Amygdala (tissue), 56 donors: Measurements from ENCODE around the gene C2CD4C.
A peak's percentile ranks its signal among the peaks of the same experiment; 100 is the strongest.
"Not testable (repeated sequence)": the region's sequence is repeated elsewhere in the genome, so short reads cannot be mapped to it uniquely, and the experiment has no call there.

Source experiments
- DNase-seq, 56 donors: peaks; one replicate each; lab custom pipeline; 2025; lab: John Stamatoyannopoulos, UW

The C2CD4C gene

DNA sequence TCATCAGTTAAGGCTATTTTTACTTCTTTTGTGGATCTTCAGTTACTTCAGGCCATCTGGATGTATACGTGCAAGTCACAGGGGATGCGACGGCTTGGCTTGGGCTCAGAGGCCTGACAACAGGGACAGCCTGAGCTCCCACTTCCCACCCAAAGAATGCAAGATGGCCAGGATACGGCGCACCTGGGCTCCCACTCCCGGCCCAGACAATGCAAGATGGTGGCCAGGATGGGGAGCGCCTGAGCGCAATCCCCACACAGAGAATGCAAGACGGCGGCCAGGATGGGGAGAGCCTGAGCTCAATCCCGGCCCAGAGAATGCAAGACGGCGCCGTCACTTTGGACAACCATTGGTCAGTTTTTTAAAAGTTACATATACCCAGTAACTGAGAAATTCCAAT lies 39.1 kb downstream of the C2CD4C start:
- DNase-seq, result no peak

DNA sequence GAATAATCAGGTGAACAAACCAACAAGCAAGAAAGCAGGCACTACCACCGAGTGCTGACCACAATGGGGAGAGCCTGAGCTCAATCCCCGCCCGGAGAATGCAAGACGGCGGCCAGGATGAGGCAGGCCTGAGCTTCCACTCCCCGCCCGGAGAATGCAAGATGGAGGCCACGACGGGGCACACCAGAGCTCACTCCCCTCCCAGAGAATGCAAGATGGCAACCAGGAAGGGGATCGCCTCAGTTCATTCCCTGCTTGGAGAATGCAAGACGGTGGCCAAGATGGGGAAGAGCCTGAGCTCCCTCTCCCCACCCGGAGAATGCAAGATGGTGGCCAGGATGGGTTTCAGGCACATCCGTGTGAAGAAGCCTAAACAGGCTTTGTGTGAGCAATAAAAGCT lies 39.7 kb downstream of the C2CD4C start:
- DNase-seq, result no peak

DNA sequence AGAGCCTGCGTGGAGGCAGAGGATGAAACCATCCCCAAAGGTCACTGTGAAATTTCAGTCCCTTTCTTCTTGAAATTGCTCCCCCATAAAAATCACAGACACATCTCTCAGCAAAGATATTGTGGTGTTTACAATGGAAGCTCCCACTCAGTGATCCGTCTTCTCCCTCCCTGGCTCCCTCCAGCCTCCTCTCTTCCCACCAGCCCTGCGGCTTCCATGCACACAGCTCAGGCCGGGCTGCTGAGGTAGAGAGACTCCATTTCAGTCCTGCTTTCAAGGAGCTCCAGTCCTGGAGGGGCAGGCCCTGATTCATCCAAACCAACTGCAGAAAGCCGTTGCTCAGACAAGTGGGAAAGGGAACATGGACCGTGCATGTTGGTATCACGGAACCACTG lies 40.3 kb downstream of the C2CD4C start:
- DNase-seq, result peak in 7 of 56 donors; percentile 30 to 76 (median 43)

DNA sequence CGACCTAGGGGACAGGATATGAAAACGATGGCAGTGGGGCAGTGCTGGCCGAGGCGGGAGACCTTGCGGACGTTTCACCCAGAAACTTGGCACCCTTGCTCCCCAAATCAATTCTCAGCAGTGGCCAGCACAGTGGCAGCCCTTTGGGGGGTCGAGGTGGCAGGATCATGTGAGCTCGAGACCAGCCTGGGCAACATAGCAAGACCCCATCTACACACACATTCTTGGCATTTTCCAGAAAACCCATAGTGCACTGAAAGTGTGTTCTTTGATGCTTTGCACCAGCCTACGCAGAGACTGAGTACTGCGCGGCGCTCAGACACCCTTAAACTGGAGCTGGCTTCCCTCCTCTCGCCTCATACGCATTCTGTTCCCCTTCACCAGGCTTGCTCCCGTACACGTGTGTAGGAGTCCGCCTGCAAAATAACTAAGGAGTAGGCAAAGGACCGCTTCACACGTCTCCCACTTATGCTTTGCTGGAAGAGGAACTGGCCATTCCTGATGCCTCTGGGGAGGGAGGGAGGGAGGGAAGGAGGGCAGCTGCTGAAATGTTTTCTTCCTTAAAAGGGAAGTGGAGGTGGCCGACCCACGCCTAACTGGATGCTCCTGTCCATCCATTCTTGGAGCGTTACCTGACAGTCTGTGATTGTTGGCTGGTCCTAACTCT lies 40.9 kb downstream of the C2CD4C start:
- DNase-seq, result peak in 28 of 56 donors; percentile 7 to 85 (median 46)

DNA sequence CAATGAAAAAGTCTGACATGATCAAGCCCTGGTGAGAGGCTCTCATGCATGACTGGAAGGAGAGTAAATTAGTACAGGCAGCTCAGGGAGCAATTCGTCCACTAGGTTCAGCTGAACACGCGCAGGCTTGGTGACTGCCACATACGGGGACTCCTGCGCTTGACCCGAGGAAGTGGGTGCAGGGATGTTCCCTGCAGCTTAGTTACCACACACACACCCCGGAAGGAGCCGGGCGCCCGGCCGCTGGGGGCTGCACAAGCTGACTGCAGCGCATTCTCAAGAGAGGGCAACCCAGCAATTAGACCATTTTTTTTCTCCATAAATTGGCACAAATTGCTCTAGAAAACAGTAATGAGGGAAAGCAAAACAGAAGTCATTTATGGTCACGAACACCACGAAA lies 41.4 kb downstream of the C2CD4C start:
- no peak for DNase-seq

DNA sequence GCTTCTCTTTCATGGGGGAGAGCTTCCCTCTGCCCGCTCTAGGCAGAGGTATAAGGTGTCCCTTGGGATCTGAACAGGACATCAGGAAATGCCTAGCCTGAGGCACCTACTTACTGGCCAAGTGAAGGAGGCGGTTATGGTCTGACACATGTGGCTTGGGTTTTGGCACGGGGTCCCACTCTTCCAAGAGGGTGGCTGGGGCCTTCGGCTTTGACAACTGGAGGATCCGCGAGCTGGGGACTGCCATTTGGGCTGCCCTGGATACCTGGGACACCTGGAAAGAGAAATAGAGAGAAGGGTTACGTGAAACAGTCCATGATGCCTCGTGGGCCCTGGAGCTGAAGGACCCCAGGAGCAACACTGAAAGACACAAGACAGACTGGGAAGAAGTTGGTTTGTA lies 42.0 kb downstream of the C2CD4C start:
- DNase-seq, result no peak

DNA sequence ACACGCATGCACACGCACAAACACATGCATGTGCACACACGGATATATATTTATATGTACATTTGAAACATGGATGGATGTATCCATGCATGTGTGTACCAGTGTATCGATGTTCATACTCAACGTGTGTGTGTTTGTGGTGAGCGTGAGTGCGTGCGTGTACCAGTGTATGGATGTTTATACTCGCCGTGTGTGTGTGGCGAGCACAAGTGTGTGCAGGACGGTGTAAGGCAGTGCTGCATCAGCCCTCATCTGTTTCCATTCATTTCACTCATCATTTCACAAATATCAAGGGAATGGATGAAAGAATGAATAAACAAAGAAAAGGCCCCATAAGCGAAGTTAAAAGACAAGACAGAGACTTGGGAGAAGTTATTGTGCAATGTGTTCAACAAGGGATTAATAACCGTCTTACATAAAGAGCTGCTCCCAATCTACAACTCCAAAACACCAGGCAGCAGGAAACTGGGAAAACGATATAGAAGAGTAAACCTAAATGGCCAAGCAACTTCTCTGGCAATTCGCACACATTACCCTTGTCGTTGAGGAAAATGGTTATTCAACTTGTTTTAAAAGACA lies 42.7 kb downstream of the C2CD4C start:
- no peak for DNase-seq

DNA sequence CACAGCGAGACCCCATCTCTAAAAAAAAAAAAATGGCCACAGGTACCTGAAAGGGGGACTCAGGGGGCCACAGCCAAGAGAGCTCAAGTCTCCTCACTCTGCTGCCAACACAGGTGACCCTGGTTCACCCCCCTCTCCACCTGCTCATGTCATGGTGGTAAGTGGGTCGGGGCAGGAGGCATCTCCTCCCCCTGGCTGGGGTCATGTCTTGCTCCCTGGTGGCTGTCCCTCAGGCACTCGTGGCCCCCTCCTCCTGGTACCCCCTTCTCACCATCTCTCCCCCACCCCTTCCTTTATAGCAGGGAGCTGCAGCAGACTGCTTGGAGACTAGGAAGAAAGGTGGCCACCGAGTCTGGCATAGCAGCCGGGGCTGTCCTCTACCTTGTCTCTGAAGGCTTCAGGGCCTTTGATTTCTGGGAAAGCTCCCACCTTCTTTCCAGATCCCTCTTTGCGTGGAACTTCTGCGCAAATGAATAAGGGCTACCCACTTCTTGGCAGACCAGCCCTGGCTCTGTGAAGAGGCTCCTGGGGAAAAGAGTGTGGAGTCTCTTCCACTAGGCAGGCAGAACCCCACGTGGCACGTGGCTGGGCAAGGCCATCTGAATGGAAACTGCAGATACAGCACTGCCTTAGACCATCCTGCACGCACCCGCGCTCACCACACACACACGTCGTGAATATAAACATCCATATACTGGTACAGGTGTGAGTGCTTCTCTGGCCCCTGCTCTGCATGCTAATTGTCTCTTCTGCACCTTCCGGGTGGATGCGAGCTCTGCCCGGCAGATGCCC lies 44.3 kb downstream of the C2CD4C start:
- no peak for DNase-seq

DNA sequence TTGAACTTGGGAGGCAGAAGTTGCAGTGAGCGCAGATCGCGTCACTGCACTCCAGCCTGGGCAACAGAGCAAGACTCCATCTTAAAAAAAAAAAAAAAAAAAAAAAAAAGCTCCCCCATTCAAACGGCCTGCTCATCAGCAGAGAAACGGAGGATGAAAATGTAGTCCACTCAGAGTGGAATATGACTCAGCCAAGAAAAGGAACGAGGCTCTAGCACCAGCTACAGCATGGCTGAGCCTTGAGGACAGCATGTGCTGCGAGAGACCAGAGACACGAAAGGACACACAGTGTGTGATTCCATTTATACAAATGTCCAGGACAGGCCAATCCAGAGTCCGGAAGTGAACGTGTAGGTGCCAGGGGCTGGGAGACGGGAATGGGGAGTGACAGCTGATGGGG lies 46.3 kb downstream of the C2CD4C start:
- DNase-seq, result no peak

DNA sequence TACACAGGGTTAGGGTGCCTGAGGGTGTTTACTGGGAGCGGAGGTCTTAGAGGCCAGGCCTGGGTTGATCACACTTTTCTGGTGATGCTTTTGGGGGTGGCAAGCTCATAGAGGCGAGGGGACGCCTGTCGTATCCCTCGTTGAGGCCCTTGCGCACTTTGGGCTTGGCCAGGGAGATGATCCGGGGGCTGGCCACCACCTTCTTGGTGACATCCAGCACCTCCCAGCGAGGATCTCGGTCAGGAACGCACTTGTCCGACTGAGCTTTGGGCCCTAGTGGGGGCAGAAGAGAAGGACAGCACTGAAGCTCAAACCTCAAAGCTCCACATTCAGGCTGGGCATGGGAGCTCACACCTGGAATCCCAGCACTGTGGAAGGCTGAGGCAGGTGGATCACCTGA lies 46.8 kb downstream of the C2CD4C start:
- DNase-seq, result no peak

DNA sequence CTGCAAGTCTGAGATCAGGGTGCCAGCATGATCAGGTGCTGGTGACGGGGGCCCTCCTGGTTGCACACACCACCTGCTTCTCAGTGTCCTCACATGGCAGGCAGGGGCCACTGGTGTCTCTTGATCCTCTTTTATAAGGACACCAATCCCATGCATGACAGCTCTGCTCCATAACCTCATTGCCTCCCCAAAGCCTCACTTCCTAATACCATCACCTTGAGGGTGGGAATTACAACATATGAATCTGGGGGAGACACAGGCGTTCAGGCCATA lies 49.4 kb downstream of the C2CD4C start:
- DNase-seq, result no peak

DNA sequence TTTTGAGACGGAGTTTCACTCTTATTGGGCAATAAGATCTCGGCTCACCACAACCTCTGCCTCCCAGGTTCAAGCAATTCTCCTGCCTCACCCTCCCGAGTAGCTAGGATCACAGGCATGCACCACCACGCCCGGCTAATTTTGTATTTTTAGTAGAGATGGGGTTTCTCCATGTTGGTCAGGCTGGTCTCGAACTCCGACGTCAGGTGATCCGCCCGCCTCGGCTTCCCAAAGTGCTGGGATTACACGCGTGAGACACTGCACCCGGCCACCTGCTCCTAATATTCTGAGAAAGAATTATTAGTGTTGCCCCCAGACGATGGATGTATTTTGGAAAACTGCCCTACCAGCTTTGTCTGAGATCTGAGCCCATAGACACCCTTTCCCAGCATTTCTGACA lies 53.4 kb downstream of the C2CD4C start:
- DNase-seq, result not testable (repeated sequence)
